Endothelial cell of umbilical vein (primary cell): ENCODE measurements around the gene KRT1. TPM values are rescaled to one million over a fixed set of nuclear protein-coding genes. Genes with fewer than 3 reads are reported as not detected.

ENCODE experiments used
- BruUV-seq: library from RNA; stranded (reverse); fragments of 400-500 nt; replicated peaks from 2 replicates; lab custom pipeline; 2021; lab: Mats Ljungman, UMichigan
- CTCF ChIA-PET: fragments of 300-600, 350-600 bp; sonication (Branson Sonifier 250); formaldehyde crosslinking; loops from one replicate; lab custom pipeline; 2021; ENCODE audit warnings: antibody characterized with exemption, inconsistent platforms; lab: Charles Lee
- POLR2A ChIA-PET: fragments of 300-600, 350-600 bp; sonication (Branson Sonifier 250); formaldehyde crosslinking; loops from one replicate; lab custom pipeline; 2021; ENCODE audit warnings: antibody characterized with exemption, inconsistent platforms; lab: Charles Lee
- DNase-seq: peaks from one replicate; pipeline ENCODE4 v3.0.0-alpha.2; 2011; ENCODE audit warnings: low read depth, low spot score
- FAIRE-seq: peaks from 2 replicates; lab custom pipeline; 2011; peaks lifted over from hg19 to GRCh38; lab: Jason Lieb, UNC
- H2AFZ ChIP-seq: 2 replicates; pipeline ENCODE4 v1.6.0; 2012; ENCODE audit warnings: low read depth, low read length, control low read depth, inconsistent platforms
- H3K27ac ChIP-seq: 2 replicates; pipeline ENCODE4 v1.5.1; 2011; ENCODE audit warnings: low read depth, mild to moderate bottlenecking, control low read depth, low read length, moderate library complexity; ENCODE audit not compliant: insufficient read depth
- H3K27me3 ChIP-seq, 2 experiments: 2 replicates each; pipeline versions ENCODE4 v1.6.0 to v1.6.1; 2011; ENCODE audit warnings: low read length in 2 of 2, mixed read lengths in 1 of 2; ENCODE audit not compliant: control insufficient read depth in 2 of 2, insufficient read depth in 2 of 2
- H3K36me3 ChIP-seq, 2 experiments: 2 replicates in 1 of 2; 3 replicates in 1 of 2; pipeline ENCODE4 v1.5.1; 2011; ENCODE audit warnings: low read length in 2 of 2, mild to moderate bottlenecking in 1 of 2, moderate library complexity in 1 of 2; ENCODE audit not compliant: control insufficient read depth in 2 of 2, insufficient read depth in 2 of 2; ENCODE audit errors: extremely low read depth in 1 of 2
- H3K4me1 ChIP-seq: 3 replicates; pipeline ENCODE4 v1.5.1; 2011; ENCODE audit warnings: mild to moderate bottlenecking, low read length; ENCODE audit not compliant: control insufficient read depth, insufficient read depth; ENCODE audit errors: extremely low read depth
- H3K4me2 ChIP-seq: 2 replicates; pipeline ENCODE4 v1.6.1; 2011; ENCODE audit warnings: low read length, control low read depth, mixed read lengths; ENCODE audit not compliant: insufficient read depth
- H3K4me3 ChIP-seq, 3 experiments: fragments of 200-600 bp in 1 of 3; sonication (generic), shearing (Covaris generic) in 1 of 3; replicated peaks in 1 of 3; 2 replicates each; pipeline ENCODE4 v1.5.1; 2011 to 2016; ENCODE audit warnings: control low read depth in 3 of 3, low read length in 3 of 3, mild to moderate bottlenecking in 2 of 3, inconsistent platforms in 1 of 3, low read depth in 1 of 3, moderate library complexity in 1 of 3; ENCODE audit not compliant: insufficient read depth in 1 of 3
- H3K79me2 ChIP-seq: 2 replicates; pipeline ENCODE4 v1.6.0; 2012; ENCODE audit warnings: low read length, inconsistent platforms; ENCODE audit not compliant: control insufficient read depth, insufficient read depth
- H3K9ac ChIP-seq: replicated peaks from 2 replicates; pipeline ENCODE3; 2011; ENCODE audit warnings: low read length, control low read depth; ENCODE audit not compliant: insufficient read depth; ENCODE audit errors: extremely low read depth
- H3K9me1 ChIP-seq: replicated peaks from 3 replicates; pipeline ENCODE4 v1.6.0; 2011; ENCODE audit warnings: mild to moderate bottlenecking, low read length; ENCODE audit not compliant: control insufficient read depth, insufficient read depth; ENCODE audit errors: extremely low read depth
- H3K9me3 ChIP-seq: replicated peaks from 2 replicates; pipeline ENCODE4 v1.5.1; 2012; ENCODE audit warnings: low read length, inconsistent platforms; ENCODE audit not compliant: control insufficient read depth, insufficient read depth
- H4K20me1 ChIP-seq: replicated peaks from 2 replicates; pipeline ENCODE3; 2011; ENCODE audit warnings: mild to moderate bottlenecking, low read length; ENCODE audit not compliant: control insufficient read depth, insufficient read depth; ENCODE audit errors: extremely low read depth
- CTCF ChIP-seq, 2 donors: IDR thresholded peaks; 1 replicate in 1 of 2; 2 replicates in 1 of 2; pipeline ENCODE4 v1.5.1; 2011; ENCODE audit warnings: low read length in 2 of 2, mild to moderate bottlenecking in 2 of 2, moderate library complexity in 2 of 2, control low read depth in 1 of 2, inconsistent platforms in 1 of 2, low read depth in 1 of 2; ENCODE audit not compliant: insufficient read depth in 1 of 2; ENCODE audit errors: extremely low read depth in 1 of 2
- EZH2 ChIP-seq: IDR thresholded peaks from 2 replicates; pipeline ENCODE4 v1.6.1; 2012; ENCODE audit warnings: borderline replicate concordance, low read depth, mild to moderate bottlenecking, moderate library complexity, low read length, inconsistent platforms; ENCODE audit not compliant: severe bottlenecking
- FOS ChIP-seq: IDR thresholded peaks from 2 replicates; pipeline ENCODE4 v1.6.1; 2011; ENCODE audit warnings: mild to moderate bottlenecking, low read length, moderate library complexity, borderline replicate concordance; ENCODE audit not compliant: insufficient read depth
- GATA2 ChIP-seq: IDR thresholded peaks from 2 replicates; pipeline ENCODE4 v1.7.0; 2011; ENCODE audit warnings: low read depth, mild to moderate bottlenecking, moderate library complexity, mixed read lengths, low read length; ENCODE audit not compliant: insufficient read length, insufficient read depth
- JUN ChIP-seq: IDR thresholded peaks from 2 replicates; pipeline ENCODE4 v1.6.1; 2011; ENCODE audit warnings: borderline replicate concordance, low read depth; ENCODE audit not compliant: insufficient read length, insufficient read depth
- MAX ChIP-seq: IDR thresholded peaks from 2 replicates; pipeline ENCODE4 v1.6.1; 2011; ENCODE audit not compliant: insufficient read depth, insufficient read length
- MYC ChIP-seq: IDR thresholded peaks from one replicate; pipeline ENCODE4 v1.6.1; 2011; ENCODE audit warnings: mild to moderate bottlenecking, low read depth, low read length
- POLR2A ChIP-seq: IDR thresholded peaks from 2 replicates; pipeline ENCODE4 v1.6.1; 2012; ENCODE audit warnings: low read depth, mild to moderate bottlenecking, control low read depth, low read length
- POLR2AphosphoS5 ChIP-seq: IDR thresholded peaks from 2 replicates; pipeline ENCODE4 v1.6.1; 2012; ENCODE audit warnings: low read depth, mild to moderate bottlenecking, control low read depth, low read length, moderate library complexity; ENCODE audit not compliant: insufficient read depth
- dilution Hi-C: fragments of 300-500 bp; cut with MboI; formaldehyde crosslinking; loops from one replicate; pipeline ENCODE4 v1.15.0; 2019; ENCODE audit warnings: low sequenced_read_pairs; ENCODE audit not compliant: extremely low pct_ligation_motif_present
- intact Hi-C: fragments of 100-400 bp; cut with micrococcal nuclease; formaldehyde crosslinking; loops from one replicate; pipeline ENCODE4 v1.10.0; 2022
- polyA plus RNA-seq, 4 experiments: library from polyadenylated mRNA; depleted of rRNA in 3 of 4; stranded (reverse) in 3 of 4; unstranded in 1 of 4; fragments of >200 nt; gene quantifications; 2 replicates each; pipeline versions ENCODE4 v1.2.1 to v1.2.3, GENCODE V29; 2011 to 2012; ENCODE audit warnings: missing spikeins in 1 of 4
- total RNA-seq: library from RNA; stranded (reverse); gene quantifications from 2 replicates; pipeline ENCODE4 v1.2.3, GENCODE V29; 2021

Gene KRT1
- total and polyA plus RNA-seq, 2 donors (not counting 3 experiments of a cell fraction or from before 2014, with no cell fraction given): not detected

GRCh38 chr12:52656616-52657015 is 23.6 kb downstream of the KRT1 start:
- no peak overlapping the region for H3K4me3 ChIP-seq
- no peaks in the 10 kb centered on the region for H3K9me3 ChIP-seq
- ChIA-PET CTCF (interaction anchor here (1.9 to 2.0 kb wide), 2 partner anchors 9 to 19 kb away, joined by 4 to 5 read pairs; no protein-coding TSS in a partner anchor), POLR2A (no interaction called here)
- no peak overlapping the region for H3K9ac ChIP-seq
- H3K79me2 ChIP-seq: no peaks in the 10 kb centered on the region
- DNase-seq (no peak), FAIRE-seq (no peak)
- no peaks in the 10 kb centered on the region for H3K9me1 ChIP-seq
- no peaks in the 10 kb centered on the region for H4K20me1 ChIP-seq
- H3K4me2 ChIP-seq: no peak overlapping the region
- no TSS peak for BruUV-seq
- H2AFZ ChIP-seq: no peak overlapping the region
- H3K27me3 ChIP-seq: peaks cover 3% of the 10 kb centered on the region in 2 experiments
- no peaks in the 10 kb centered on the region for H3K4me1 ChIP-seq
- no peaks in the 10 kb centered on the region for H3K36me3 ChIP-seq
- dilution Hi-C loops: no loop called here
- TF ChIP-seq GATA2 (no peak), MAX (no peak), EZH2 (no peak), POLR2AphosphoS5 (no peak), JUN (no peak), MYC (no peak), FOS (no peak), POLR2A (no peak), CTCF (IDR thresholded peaks at IDR 0.05; ENCODE audit: extremely low read depth in 1 of 2, insufficient read depth in 1 of 2, low read depth in 1 of 2, low read length in 2 of 2) (no peak)
- intact Hi-C loops: no loop called here
- no peak overlapping the region for H3K27ac ChIP-seq
